Stomach smooth muscle (tissue), 2 donors: ENCODE results near the gene ARID4B.
A peak's percentile ranks its signal among the peaks of the same experiment; 100 is the strongest.

ENCODE experiments used
- H3K27ac ChIP-seq: one replicate; pipeline ENCODE4 v1.7.0; 2013; ENCODE audit warnings: mild to moderate bottlenecking, low read length, inconsistent platforms
- H3K27me3 ChIP-seq, 2 donors: one replicate each; pipeline ENCODE4 v1.7.0; 2013; ENCODE audit warnings: low read length in 2 of 2; ENCODE audit not compliant: insufficient read depth in 2 of 2, control insufficient read depth in 1 of 2
- H3K36me3 ChIP-seq, 2 donors: one replicate each; pipeline ENCODE4 v1.7.0; 2013; ENCODE audit warnings: low read length in 2 of 2; ENCODE audit not compliant: control insufficient read depth in 2 of 2, insufficient read depth in 2 of 2
- H3K4me1 ChIP-seq: one replicate; pipeline ENCODE4 v1.7.0; 2013; ENCODE audit warnings: low read length; ENCODE audit not compliant: control insufficient read depth, insufficient read depth
- H3K4me3 ChIP-seq, 2 donors: one replicate each; pipeline ENCODE4 v1.7.0; 2013; ENCODE audit warnings: low read length in 2 of 2
- H3K9ac ChIP-seq, 2 donors: one replicate each; pipeline ENCODE4 v1.7.0; 2013; ENCODE audit warnings: low read length in 2 of 2, mild to moderate bottlenecking in 1 of 2
- H3K9me3 ChIP-seq, 2 donors: one replicate each; pipeline ENCODE4 v1.7.0; 2013; ENCODE audit warnings: low read length in 2 of 2; ENCODE audit not compliant: control insufficient read depth in 2 of 2
- donor health status: healthy.
- donor health status: Pancreatic carcinoma.

Gene ARID4B

DNA sequence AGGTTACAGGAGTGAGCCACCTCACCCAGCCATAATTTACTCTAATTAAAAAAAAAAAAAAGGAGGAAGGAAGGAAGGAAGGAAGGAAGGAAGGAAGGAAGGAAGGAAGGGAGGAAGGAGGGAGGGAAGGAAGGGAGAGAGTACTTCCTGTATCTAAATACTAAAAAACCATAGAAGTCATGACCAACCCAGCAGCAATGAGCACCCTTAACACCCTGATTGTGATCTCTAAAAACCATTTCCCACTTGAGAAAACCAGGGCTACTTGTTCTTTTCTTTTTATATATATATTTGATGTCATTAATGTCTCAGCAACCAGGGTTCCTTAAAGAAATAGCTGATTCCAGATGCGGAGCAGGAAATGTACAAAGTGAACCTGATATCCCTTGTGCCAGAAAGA, 31.2 kb downstream of the ARID4B start:
- no peak overlapping the region for H3K9ac ChIP-seq
- no peaks in the 10 kb centered on the region for H3K9me3 ChIP-seq
- no peak overlapping the region for H3K27ac ChIP-seq
- no peaks in the 10 kb centered on the region for H3K36me3 ChIP-seq
- no peak overlapping the region for H3K4me3 ChIP-seq
- H3K27me3 ChIP-seq: no peaks in the 10 kb centered on the region
- H3K4me1 ChIP-seq: peaks cover 8% of the 10 kb centered on the region

DNA sequence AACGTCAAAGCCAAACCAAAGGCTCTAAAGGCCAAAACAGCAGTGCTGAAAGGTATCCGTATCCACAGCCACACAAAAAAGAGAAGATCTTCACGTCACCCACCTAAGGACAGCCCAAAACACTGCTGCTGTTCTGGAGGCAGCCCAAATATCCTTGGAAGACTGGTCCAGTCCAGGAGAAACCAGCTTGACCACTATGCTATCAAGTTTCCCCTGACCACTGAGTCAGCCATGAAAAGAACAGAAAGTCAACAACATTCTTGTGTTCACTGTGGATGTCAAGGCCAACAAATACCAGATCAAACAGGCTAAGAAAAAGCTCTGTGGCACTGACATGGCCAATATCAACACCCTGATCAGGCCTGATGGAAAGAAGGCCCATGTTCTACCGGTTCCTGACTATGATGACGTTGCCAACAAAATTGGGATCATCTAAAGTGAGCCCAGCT, 32.1 kb downstream of the ARID4B start:
- H3K4me3 ChIP-seq: peak overlapping the region in 1 of 2 donors; percentile 22
- H3K4me1 ChIP-seq: peaks cover 8% of the 10 kb centered on the region
- no peaks in the 10 kb centered on the region for H3K9me3 ChIP-seq
- H3K27ac ChIP-seq: no peak overlapping the region
- H3K9ac ChIP-seq: no peak overlapping the region
- no peaks in the 10 kb centered on the region for H3K36me3 ChIP-seq
- H3K27me3 ChIP-seq: no peaks in the 10 kb centered on the region

DNA sequence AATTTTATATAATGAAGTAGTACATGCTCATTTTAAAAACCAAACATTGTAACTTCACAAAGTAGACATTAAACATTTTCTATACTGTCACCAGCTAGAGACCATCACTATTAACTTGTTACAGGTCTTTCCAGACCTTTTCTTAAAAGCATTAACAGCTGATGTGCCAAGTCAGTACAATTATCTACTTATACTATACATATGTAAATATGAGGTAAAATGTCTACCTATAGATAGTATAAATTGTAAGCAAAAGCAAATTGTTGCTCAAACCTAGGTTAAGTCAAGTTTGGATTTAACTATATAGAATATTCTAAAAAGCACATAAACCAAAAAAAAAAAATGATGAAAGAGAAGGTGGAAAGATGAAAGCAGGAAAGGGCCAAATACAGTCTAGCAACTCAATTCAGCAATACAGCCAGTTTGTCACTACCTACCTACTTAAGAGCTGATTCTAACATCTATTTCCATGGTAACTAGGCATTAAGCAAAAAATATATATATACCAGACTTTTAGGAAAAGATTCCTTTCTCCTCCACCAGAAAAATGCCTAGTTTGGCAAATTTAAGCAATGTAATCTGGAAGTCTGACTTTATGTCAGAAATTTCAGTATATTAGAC, 34.5 kb downstream of the ARID4B start:
- no peak overlapping the region for H3K9ac ChIP-seq
- H3K36me3 ChIP-seq: no peaks in the 10 kb centered on the region
- H3K4me3 ChIP-seq: no peak overlapping the region
- H3K27me3 ChIP-seq: no peaks in the 10 kb centered on the region
- peaks cover 6% of the 10 kb centered on the region for H3K4me1 ChIP-seq
- no peak overlapping the region for H3K27ac ChIP-seq
- no peaks in the 10 kb centered on the region for H3K9me3 ChIP-seq

DNA sequence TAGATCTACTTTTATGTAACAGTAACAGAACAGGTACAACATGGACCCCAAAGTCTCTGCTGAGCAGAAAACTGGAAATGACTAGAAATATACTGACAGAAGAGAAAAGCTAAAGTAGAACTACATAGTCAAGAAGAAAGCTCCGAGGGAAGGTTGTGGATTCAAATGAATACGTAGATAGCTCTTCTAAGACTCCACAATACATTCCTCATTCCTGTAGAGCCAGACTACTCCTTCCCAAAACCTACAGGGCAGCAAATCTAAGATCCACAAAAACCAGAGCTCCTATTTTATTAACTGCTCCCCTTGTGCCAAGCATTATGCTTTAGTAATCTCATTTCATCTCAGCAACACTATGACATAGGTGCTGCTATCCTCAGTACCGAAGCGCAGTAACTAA, 35.2 kb downstream of the ARID4B start:
- Histone ChIP-seq H3K27me3 (no peaks in the 10 kb centered on the region), H3K9ac (no peak overlapping the region), H3K4me1 (peaks cover 6% of the 10 kb centered on the region), H3K9me3 (no peaks in the 10 kb centered on the region), H3K4me3 (no peak overlapping the region), H3K36me3 (no peaks in the 10 kb centered on the region), H3K27ac (no peak overlapping the region)

DNA sequence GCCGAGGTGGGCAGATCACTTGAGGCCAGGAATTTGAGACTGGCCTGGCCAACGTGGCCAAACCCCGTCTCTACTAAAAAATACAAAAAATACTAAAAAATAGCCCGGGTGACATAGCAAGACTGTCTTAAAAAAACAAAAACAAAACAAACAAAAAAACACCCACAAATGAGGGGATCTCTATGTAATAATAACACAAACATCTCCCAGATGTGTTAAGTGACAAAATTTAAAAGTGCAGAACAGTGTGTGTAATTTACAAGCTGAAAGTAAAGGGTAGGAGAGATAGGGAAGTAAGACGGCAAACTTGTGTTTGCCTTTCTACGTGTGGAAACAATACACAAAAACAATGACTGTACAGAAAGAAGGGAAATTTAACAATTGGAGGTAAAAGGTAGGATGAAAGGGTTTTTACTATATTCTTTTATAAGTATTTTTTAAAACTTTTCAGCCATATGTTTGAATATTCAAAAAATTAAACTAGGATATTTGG, 36.3 kb downstream of the ARID4B start:
- Histone ChIP-seq H3K27ac (no peak overlapping the region), H3K27me3 (no peaks in the 10 kb centered on the region), H3K9ac (no peak overlapping the region), H3K4me3 (no peak overlapping the region), H3K9me3 (no peaks in the 10 kb centered on the region), H3K36me3 (no peaks in the 10 kb centered on the region), H3K4me1 (peaks cover 6% of the 10 kb centered on the region)

DNA sequence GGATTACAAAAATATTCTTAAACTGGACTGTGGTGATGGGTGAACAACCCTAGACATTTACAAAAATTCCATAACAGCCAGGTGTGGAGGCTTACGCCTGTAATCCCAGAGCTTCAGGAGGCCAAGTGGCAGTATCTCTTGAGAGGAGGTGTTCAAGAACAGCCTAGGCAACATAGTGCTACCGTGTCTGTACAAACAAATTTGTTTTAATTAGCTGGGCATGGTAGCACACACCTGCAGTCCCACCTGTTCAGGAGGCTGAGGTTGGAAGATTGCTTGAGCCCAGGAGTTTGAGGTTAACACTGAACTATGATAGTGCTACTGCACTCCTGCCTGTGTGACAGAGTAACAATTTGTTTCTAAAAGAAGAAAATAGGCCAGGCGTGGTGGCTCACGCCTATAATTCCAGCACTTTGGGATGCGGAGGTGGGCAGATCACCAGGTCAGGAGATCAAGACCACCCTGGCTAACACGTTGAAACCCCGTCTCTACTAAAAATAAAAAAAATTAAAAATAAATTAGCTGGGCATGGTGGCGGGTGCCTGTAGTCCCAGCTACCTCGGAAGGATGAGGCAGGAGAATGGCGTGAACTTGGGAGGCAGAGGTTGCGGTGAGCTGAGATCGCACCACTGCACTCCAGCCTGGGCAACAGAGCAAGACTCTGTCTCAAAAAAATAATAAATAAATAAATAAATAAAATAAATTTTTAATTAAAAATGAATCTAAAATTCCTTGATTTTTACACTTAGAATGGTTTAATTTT, 37.1 kb downstream of the ARID4B start:
- Histone ChIP-seq H3K27ac (no peak overlapping the region), H3K9me3 (no peaks in the 10 kb centered on the region), H3K36me3 (no peaks in the 10 kb centered on the region), H3K4me3 (no peak overlapping the region), H3K9ac (no peak overlapping the region), H3K4me1 (peaks cover 3% of the 10 kb centered on the region), H3K27me3 (no peaks in the 10 kb centered on the region)

DNA sequence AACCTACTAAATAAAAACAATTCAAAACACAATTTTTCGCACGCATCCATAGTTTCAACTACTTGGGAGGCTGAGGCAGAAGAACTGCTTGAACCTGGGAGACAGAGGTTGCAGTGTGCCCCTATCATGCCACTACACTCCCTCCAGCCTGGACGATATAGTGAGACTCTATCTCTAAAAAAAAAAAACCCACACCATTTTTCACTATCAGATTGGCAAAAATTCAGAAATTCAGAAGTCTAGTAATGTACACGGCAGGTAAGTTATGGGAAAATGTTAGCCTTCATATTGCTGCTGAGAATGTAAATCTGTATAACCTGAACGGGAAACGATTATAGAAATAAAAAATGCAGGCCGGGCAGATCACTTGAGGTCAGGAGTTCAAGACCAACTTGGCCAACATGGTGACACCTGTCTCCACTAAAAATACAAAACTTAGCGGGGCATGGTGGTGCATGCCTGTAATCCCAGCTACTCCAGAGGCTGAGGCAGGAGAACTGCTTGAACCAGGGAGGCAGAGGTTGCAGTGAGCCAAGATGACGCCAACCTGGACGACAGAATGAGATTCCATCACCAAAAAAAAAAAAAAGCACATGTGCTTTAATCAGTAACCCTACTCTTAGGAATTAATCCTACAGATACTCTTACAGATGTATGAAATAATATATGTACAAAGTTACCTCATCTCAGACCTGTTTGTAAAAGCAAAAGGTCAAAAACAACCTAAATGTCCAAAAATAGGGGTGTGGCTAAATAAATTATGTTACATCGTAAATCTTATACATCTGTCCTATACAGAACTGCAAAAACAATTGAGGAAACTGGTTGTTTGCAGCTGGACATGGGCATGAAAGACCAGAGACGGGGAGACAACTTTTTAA, 37.9 kb downstream of the ARID4B start:
- no peak overlapping the region for H3K4me3 ChIP-seq
- no peak overlapping the region for H3K9ac ChIP-seq
- H3K36me3 ChIP-seq: no peaks in the 10 kb centered on the region
- no peaks in the 10 kb centered on the region for H3K4me1 ChIP-seq
- no peaks in the 10 kb centered on the region for H3K27me3 ChIP-seq
- no peak overlapping the region for H3K27ac ChIP-seq
- no peaks in the 10 kb centered on the region for H3K9me3 ChIP-seq

DNA sequence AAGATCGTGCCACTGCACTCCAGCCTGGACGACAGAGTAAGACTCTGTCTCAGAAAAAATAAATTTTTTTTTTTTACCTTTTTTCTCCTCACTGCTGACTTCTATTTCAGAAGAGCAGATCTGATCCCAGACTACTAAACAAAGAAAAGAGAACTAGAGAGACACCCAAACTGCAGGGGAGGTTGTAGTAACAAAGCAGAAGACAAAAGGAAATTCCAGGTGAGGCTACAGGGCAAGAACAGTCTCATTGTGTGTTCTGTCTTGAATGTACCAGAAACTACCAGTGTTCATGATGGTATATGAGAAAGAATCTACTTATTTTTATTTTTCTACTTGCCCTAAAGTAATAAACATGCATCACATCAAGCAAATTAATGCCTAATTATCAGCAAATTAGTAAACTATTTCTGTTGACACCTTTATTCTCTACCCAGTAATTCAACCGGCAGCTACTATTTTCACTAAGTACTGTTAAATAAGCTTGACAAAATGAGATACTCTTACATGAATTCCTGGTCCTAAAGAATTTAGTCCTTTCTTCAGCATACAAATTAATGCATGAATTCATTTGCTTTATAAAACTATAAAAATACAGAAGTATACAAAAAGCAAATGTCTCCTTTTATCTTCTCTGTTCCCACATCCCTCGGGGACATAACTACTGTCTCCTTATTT, 40.6 kb downstream of the ARID4B start:
- no peak overlapping the region for H3K27ac ChIP-seq
- no peak overlapping the region for H3K4me3 ChIP-seq
- no peaks in the 10 kb centered on the region for H3K27me3 ChIP-seq
- no peaks in the 10 kb centered on the region for H3K9me3 ChIP-seq
- H3K36me3 ChIP-seq: no peaks in the 10 kb centered on the region
- H3K4me1 ChIP-seq: no peaks in the 10 kb centered on the region
- H3K9ac ChIP-seq: no peak overlapping the region

DNA sequence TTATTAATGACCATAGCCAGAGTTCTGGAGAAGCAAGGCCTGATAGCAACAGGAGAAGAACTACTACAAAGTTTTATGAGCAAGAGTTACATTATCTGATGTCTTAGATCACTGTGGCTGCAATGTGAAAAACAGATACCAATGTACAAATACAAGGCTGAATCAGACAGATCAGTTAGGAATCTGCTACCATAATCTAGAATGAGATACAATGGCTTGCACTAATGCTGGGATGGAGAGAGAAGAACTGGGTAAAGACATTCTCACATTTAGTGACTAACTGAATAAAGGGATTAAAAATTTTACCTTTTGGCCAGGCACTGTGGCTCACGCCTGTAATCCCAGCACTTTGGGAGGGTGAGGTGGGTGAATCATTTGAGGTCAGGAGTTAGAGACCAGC, 41.3 kb downstream of the ARID4B start:
- no peak overlapping the region for H3K27ac ChIP-seq
- H3K4me1 ChIP-seq: no peaks in the 10 kb centered on the region
- H3K9ac ChIP-seq: no peak overlapping the region
- H3K4me3 ChIP-seq: no peak overlapping the region
- H3K36me3 ChIP-seq: no peaks in the 10 kb centered on the region
- no peaks in the 10 kb centered on the region for H3K9me3 ChIP-seq
- no peaks in the 10 kb centered on the region for H3K27me3 ChIP-seq

DNA sequence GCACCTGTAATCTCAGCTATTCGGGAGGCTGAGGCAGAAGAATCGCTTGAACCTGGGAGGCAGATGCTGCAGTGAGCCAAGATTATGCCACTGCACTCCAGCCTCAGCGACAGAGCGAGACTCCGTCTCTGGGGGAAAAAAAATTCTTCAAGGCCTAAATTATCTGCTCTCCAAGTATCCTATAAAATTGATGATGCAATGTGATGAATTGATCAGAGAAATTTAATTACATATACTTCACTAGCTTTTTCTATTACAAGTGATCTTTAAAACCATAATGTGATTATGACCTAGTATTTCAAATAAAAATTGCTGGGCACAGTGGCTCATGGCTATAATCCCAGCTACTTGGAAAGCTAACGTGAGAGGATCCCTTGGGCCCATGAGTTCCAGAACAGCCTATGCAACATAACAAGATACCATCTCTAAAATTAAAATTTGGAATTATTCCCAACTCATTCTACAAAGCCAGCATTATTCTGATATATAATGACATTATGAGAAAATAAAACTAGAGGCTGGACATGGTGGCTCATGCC, 43.7 kb downstream of the ARID4B start:
- Histone ChIP-seq H3K9ac (no peak overlapping the region), H3K4me1 (no peaks in the 10 kb centered on the region), H3K36me3 (no peaks in the 10 kb centered on the region), H3K27ac (no peak overlapping the region), H3K4me3 (no peak overlapping the region), H3K27me3 (no peaks in the 10 kb centered on the region), H3K9me3 (no peaks in the 10 kb centered on the region)
